ENCODE measurements around the gene KLHL29. TPM values are rescaled to one million over a fixed set of nuclear protein-coding genes. Genes with fewer than 3 reads are reported as not detected.

Gene KLHL29
- total and polyA plus RNA-seq, 2 donors (not counting 1 experiment from before 2014, with no cell fraction given), result 1.3 to 3.4 TPM

DNA sequence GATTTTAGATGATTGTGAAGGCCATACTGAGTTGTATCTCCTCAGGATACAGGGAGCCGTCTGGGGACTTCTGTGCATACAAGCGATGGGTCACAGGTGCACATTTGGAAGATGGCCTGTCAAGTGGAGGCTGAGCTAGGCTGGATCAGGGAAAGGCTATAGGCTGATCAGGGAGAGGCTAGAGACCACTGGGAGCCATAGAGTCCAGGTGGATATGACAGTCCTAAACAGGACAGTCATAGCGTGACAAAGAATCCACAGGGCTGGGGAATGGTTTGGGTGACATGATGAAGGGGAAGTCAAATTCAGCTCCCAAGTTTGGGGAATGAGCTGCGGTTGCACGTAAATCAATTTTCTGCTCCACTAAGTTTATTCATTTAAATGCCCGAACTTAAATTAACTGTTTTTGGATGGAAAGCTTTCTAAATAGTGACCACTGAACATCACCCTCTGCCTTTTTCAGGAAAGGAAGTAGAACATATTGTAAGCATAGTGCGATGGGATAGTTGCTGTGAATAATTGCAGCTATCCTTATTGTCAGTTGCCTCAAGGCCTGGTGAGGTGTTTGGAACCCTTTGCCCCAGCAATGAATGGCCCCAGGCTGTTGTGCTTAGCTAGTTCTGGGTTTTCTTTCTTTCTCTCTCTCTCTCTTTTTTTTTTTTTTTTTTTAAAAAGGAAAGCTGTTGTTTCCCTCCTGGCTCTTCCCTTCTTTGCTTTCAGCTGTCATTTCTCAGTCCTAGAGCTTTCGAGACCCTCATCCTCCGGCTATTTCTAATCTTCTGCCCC is 50.5 kb downstream of the KLHL29 start:
- intact Hi-C loops (cut with micrococcal nuclease), result no loop called here
- Histone ChIP-seq H3K9ac (ENCODE audit: low read length) (no peak overlapping the region), H3K4me2 (replicated peaks; ENCODE audit: low read depth, low read length, poor library complexity, severe bottlenecking) (no peak overlapping the region), H4K20me1 (ENCODE audit: control insufficient read depth, insufficient read depth, low read length, poor library complexity, severe bottlenecking) (no peaks in the 10 kb centered on the region), H3K4me1 (ENCODE audit: control insufficient read depth in 2 of 2, insufficient read depth in 2 of 2, low read length in 2 of 2) (no peaks in the 10 kb centered on the region), H3K27me3 (replicated peaks in 1 of 4; ENCODE audit: control extremely low read depth in 1 of 4, control insufficient read depth in 3 of 4, insufficient read depth in 4 of 4, low read length in 3 of 4) (no peaks in the 10 kb centered on the region), H3K4me3 (ENCODE audit: control extremely low read depth in 1 of 5, extremely low read depth in 1 of 5, insufficient read depth in 1 of 5, low read depth in 2 of 5, low read length in 4 of 5) (no peak overlapping the region), H3K79me2 (ENCODE audit: control insufficient read depth, insufficient read depth, low read length) (no peaks in the 10 kb centered on the region), H3K36me3 (replicated peaks in 1 of 2; ENCODE audit: control extremely low read depth in 1 of 2, control insufficient read depth in 1 of 2, extremely low read depth in 1 of 2, insufficient read depth in 2 of 2, low read length in 1 of 2) (no peaks in the 10 kb centered on the region), H2AFZ (ENCODE audit: insufficient read depth, low read depth, low read length, poor library complexity, severe bottlenecking) (no peak overlapping the region), H3K9me3 (ENCODE audit: control extremely low read depth in 1 of 3, control insufficient read depth in 2 of 3, insufficient read depth in 1 of 3, low read length in 2 of 3) (no peaks in the 10 kb centered on the region), H3K27ac (ENCODE audit: low read length in 2 of 2) (no peak overlapping the region)
- DNase-seq (no peak), ATAC-seq (ENCODE audit: low read depth) (no peak)
- Mint-ChIP-seq H3K27ac (no peak overlapping the region), H3K4me1 (peaks cover 4% of the 10 kb centered on the region), H3K9me3 (ENCODE audit: insufficient read depth) (no peaks in the 10 kb centered on the region), H3K4me3 (no peak overlapping the region), H3K27me3 (peaks cover 3% of the 10 kb centered on the region)
- POLR2A ChIA-PET, result no interaction called here
- 98% methylated on average over 6 of the region's 9 CpGs for WGBS (ENCODE audit: insufficient coverage)
- CTCF ChIA-PET, result interaction anchor here (1.4 kb wide), 1 partner anchor 31 kb away, joined by 4 read pairs; no protein-coding TSS in a partner anchor
- TF ChIP-seq, protein P1, sequence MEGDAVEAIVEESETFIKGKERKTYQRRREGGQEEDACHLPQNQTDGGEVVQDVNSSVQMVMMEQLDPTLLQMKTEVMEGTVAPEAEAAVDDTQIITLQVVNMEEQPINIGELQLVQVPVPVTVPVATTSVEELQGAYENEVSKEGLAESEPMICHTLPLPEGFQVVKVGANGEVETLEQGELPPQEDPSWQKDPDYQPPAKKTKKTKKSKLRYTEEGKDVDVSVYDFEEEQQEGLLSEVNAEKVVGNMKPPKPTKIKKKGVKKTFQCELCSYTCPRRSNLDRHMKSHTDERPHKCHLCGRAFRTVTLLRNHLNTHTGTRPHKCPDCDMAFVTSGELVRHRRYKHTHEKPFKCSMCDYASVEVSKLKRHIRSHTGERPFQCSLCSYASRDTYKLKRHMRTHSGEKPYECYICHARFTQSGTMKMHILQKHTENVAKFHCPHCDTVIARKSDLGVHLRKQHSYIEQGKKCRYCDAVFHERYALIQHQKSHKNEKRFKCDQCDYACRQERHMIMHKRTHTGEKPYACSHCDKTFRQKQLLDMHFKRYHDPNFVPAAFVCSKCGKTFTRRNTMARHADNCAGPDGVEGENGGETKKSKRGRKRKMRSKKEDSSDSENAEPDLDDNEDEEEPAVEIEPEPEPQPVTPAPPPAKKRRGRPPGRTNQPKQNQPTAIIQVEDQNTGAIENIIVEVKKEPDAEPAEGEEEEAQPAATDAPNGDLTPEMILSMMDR (IDR thresholded peaks at IDR 0.05), result no peak
- no peak for TF ChIP-seq EZH2 (IDR thresholded peaks at IDR 0.05; ENCODE audit: borderline replicate concordance, insufficient read depth, low read depth, low read length, poor library complexity, severe bottlenecking)

DNA sequence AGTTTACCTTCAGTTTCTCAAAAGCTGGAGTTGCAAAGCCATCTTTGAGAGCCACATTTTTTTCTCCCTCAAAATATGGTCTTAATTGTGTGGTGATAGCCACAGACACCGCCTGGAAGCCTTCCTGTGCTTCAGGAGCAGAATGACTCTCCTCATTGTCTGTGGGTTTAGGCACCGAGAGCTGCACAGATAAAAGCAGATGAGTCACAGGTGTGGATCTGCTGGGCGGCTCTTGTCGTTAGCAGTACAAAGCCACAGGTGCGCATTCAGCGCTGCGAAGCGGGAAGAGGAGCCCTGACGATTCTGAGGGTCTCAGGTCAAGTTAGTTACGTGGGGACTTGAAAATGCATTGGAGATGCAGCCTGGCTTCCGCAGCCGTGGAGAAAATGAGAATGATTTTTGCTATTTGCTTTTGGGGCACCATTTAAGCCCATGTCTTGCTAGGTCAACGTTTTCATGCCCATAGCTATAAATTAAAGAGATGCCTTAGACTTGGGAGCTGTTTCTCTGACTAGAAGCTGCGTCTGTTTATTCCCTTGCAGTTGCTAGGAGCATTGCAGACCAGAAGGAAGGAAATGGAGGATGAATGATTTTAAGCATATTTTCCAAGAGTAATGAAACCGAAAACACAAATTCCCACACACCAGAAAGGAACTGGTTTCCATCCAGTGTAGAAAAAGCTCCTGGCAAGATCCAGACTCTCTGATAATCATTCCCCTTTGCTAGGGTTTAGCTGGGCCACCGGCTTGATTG is 51.5 kb downstream of the KLHL29 start:
- no peaks in the 10 kb centered on the region for H3K27me3 Mint-ChIP-seq
- no peak overlapping the region for H3K4me3 ChIP-seq (ENCODE audit: control extremely low read depth in 1 of 5, extremely low read depth in 1 of 5, insufficient read depth in 1 of 5, low read depth in 2 of 5, low read length in 4 of 5)
- no peaks in the 10 kb centered on the region for H3K36me3 ChIP-seq (replicated peaks in 1 of 2; ENCODE audit: control extremely low read depth in 1 of 2, control insufficient read depth in 1 of 2, extremely low read depth in 1 of 2, insufficient read depth in 2 of 2, low read length in 1 of 2)
- POLR2A ChIA-PET, result no interaction called here
- no peak for TF ChIP-seq EZH2 (IDR thresholded peaks at IDR 0.05; ENCODE audit: borderline replicate concordance, insufficient read depth, low read depth, low read length, poor library complexity, severe bottlenecking)
- TF ChIP-seq, protein P1 (IDR thresholded peaks at IDR 0.05), result no peak
- no peak overlapping the region for H3K4me2 ChIP-seq (replicated peaks; ENCODE audit: low read depth, low read length, poor library complexity, severe bottlenecking)
- no peak overlapping the region for H3K27ac Mint-ChIP-seq
- no peak overlapping the region for H3K9ac ChIP-seq (ENCODE audit: low read length)
- H3K27me3 ChIP-seq (replicated peaks in 1 of 4; ENCODE audit: control extremely low read depth in 1 of 4, control insufficient read depth in 3 of 4, insufficient read depth in 4 of 4, low read length in 3 of 4), result no peaks in the 10 kb centered on the region
- no peaks in the 10 kb centered on the region for H3K4me1 ChIP-seq (ENCODE audit: control insufficient read depth in 2 of 2, insufficient read depth in 2 of 2, low read length in 2 of 2)
- ATAC-seq (ENCODE audit: low read depth), result no peak
- H3K9me3 Mint-ChIP-seq (ENCODE audit: insufficient read depth), result peaks cover under 1% of the 10 kb centered on the region
- H4K20me1 ChIP-seq (ENCODE audit: control insufficient read depth, insufficient read depth, low read length, poor library complexity, severe bottlenecking), result no peaks in the 10 kb centered on the region
- H3K4me3 Mint-ChIP-seq, result no peak overlapping the region
- intact Hi-C loops (cut with micrococcal nuclease), result no loop called here
- H2AFZ ChIP-seq (ENCODE audit: insufficient read depth, low read depth, low read length, poor library complexity, severe bottlenecking), result no peak overlapping the region
- H3K79me2 ChIP-seq (ENCODE audit: control insufficient read depth, insufficient read depth, low read length), result no peaks in the 10 kb centered on the region
- H3K27ac ChIP-seq (ENCODE audit: low read length in 2 of 2), result no peak overlapping the region
- peaks cover 4% of the 10 kb centered on the region for H3K4me1 Mint-ChIP-seq
- WGBS (ENCODE audit: insufficient coverage), result 68% methylated on average over 14 of the region's 16 CpGs
- DNase-seq, result no peak
- CTCF ChIA-PET, result interaction anchor here (1.4 kb wide), 1 partner anchor 32 kb away, joined by 4 read pairs; no protein-coding TSS in a partner anchor
- peaks cover 0 to 2% (median 2%) of the 10 kb centered on the region in 3 donors for H3K9me3 ChIP-seq (ENCODE audit: control extremely low read depth in 1 of 3, control insufficient read depth in 2 of 3, insufficient read depth in 1 of 3, low read length in 2 of 3)

All from B cell (primary cell).